T-cell (primary cell): ENCODE data around the gene KDM5C. TPM values are rescaled to one million over a fixed set of nuclear protein-coding genes. Genes with fewer than 3 reads are reported as not detected.

ENCODE experiments used
- ATAC-seq, 4 experiments: fragments of 200-7000 bp in 3 of 4; fragments of 150-1000 bp in 1 of 4; cut with Tn5 transposase; replicated peaks in 1 of 4; 1 replicate in 3 of 4; 2 replicates in 1 of 4; pipeline ENCODE4 v1.10.0; 2021; ENCODE audit warnings: moderate library complexity in 3 of 4, mild to moderate bottlenecking in 2 of 4, moderate number of reproducible peaks in 1 of 4
- CTCF ChIA-PET, 2 donors: fragments of 300-600 bp; sonication (Branson Sonifier 250); formaldehyde crosslinking; loops; one replicate each; lab custom pipeline; 2022; ENCODE audit warnings: antibody characterized with exemption in 2 of 2; lab: Charles Lee
- POLR2A ChIA-PET, 2 donors: fragments of 300-600 bp; sonication (Branson Sonifier 250); formaldehyde crosslinking; loops; one replicate each; lab custom pipeline; 2022; ENCODE audit warnings: antibody characterized with exemption in 2 of 2; lab: Charles Lee
- DNase-seq, 35 experiments: peaks; one replicate each; pipeline versions ENCODE4 v3.0.0 to v3.0.0-alpha.2; 2013 to 2023
- H3K27ac ChIP-seq: one replicate; pipeline ENCODE4 v1.5.1; 2013; ENCODE audit warnings: low read length
- H3K27me3 ChIP-seq, 2 experiments: replicated peaks in 1 of 2; 1 replicate in 1 of 2; 2 replicates in 1 of 2; pipeline versions ENCODE4 v1.6.1 to v1.7.0; 2013; ENCODE audit warnings: low read length in 1 of 2, mixed read lengths in 1 of 2; ENCODE audit not compliant: control insufficient read depth in 2 of 2, insufficient read depth in 2 of 2; ENCODE audit errors: extremely low read depth in 1 of 2
- H3K36me3 ChIP-seq, 2 donors: 1 replicate in 1 of 2; 2 replicates in 1 of 2; pipeline versions ENCODE4 v1.6.1 to v1.7.0; 2013; ENCODE audit warnings: low read length in 1 of 2; ENCODE audit not compliant: control insufficient read depth in 2 of 2, insufficient read depth in 1 of 2; ENCODE audit errors: extremely low read depth in 1 of 2
- H3K4me1 ChIP-seq, 2 experiments: 1 replicate in 1 of 2; 2 replicates in 1 of 2; pipeline versions ENCODE4 v1.6.1 to v1.7.0; 2013; ENCODE audit warnings: low read length in 2 of 2, mixed read lengths in 1 of 2; ENCODE audit not compliant: insufficient read depth in 2 of 2, control insufficient read depth in 1 of 2; ENCODE audit errors: extremely low read depth in 1 of 2
- H3K4me3 ChIP-seq, 2 donors: 1 replicate in 1 of 2; 2 replicates in 1 of 2; pipeline versions ENCODE4 v1.5.1 to v1.7.0; 2013; ENCODE audit warnings: mild to moderate bottlenecking in 2 of 2, low read length in 1 of 2, moderate library complexity in 1 of 2; ENCODE audit not compliant: control insufficient read depth in 1 of 2; ENCODE audit errors: extremely low read depth in 1 of 2
- H3K9me3 ChIP-seq: 2 replicates; pipeline ENCODE4 v1.7.0; 2013
- H3K27ac Mint-ChIP-seq, 2 donors: one replicate each; pipeline ENCODE4 v1.8.0; 2020 to 2021; ENCODE audit warnings: mild to moderate bottlenecking in 2 of 2, mixed read lengths in 2 of 2
- H3K27me3 Mint-ChIP-seq, 2 donors: one replicate each; pipeline ENCODE4 v1.8.0; 2021 to 2022; ENCODE audit warnings: mixed read lengths in 2 of 2
- H3K36me3 Mint-ChIP-seq: one replicate; pipeline ENCODE4 v1.8.0; 2021; ENCODE audit warnings: mixed read lengths
- H3K4me1 Mint-ChIP-seq, 3 donors: one replicate each; pipeline ENCODE4 v1.8.0; 2020 to 2022; ENCODE audit warnings: mixed read lengths in 3 of 3, mild to moderate bottlenecking in 1 of 3
- H3K4me3 Mint-ChIP-seq, 3 donors: one replicate each; pipeline ENCODE4 v1.8.0; 2020 to 2022; ENCODE audit warnings: mild to moderate bottlenecking in 3 of 3, mixed read lengths in 3 of 3, moderate library complexity in 3 of 3
- H3K9me3 Mint-ChIP-seq, 3 donors: one replicate each; pipeline ENCODE4 v1.8.0; 2020 to 2022; ENCODE audit warnings: mixed read lengths in 3 of 3
- whole genome bisulfite sequencing: methylation state at CpG from one replicate; pipeline ENCODE4 v1.1.5; 2013; ENCODE audit warnings: missing lambda C conversion rate; ENCODE audit not compliant: insufficient coverage; 5-methylcytosine and 5-hydroxymethylcytosine counted together
- total RNA-seq, 35 experiments: library from RNA in 6 of 35; stranded (reverse) in 6 of 35; fragments of 120-200 nt in 1 of 35; gene quantifications; one replicate each; pipeline versions ENCODE4 v1.2.1 to v1.2.4 and lab custom pipeline; 2013 to 2026

Gene KDM5C
- total RNA-seq (100 to 1,000 TPM; 130 to 329 (median 197) TPM), total RNA-seq (lab: John Stamatoyannopoulos, UW) (211 to 407 (median 296) reads per million in 29 experiments)
- 69.1 TPM for total RNA-seq (2013)

DNA sequence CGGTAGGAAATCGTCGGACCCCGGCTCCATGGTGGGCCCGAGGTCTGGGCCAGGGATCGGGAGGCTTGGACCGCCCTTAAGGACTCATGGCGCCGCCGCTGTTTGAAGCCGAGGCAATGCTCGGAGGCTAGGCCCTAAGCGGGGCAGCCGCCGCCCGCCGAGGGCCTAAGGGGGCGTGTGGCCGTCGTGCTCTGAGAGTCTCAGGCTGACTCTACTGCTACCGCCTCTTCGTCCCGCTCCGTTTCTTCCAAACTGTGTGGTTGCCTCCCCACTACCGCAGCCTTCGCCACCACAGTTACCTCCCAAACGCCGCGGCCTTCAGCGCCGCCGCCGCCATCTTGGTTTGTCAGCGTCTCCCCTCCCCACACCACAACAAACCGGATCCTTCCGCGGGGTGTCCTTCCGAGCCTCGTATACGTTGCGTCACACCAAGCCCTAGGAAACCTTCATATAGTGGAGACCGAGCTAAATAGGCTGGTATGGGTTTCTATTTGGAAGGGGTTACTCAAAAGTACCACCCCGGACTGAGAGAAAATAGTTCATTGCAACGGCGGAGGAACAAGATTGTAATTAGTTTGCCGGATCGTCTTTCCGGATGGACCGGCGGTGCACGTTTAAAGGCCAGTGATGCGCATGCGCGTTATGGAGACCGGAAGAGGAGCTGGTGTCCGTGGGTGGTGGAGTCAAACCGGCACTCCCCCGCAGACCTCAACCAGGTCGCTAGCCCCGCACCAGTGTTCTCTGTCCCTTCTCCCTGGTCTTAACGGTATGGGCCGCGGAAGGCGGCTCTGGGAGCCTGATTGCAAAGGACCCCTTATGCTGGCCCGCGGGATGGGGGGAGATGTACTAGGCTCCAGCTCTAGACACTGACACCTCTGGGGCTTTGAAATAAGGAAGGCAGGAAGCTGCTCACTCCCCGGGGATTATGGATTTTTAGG, at the start of gene KDM5C:
Gene KDM5C, minus strand, starts transcription at position 348 of the 938 bp plus-strand sequence. Its CDS starts 318 bp downstream, at position 30.
- no peaks in the 10 kb centered on the region for H3K27me3 Mint-ChIP-seq
- peaks cover 43 to 62% (median 47%) of the 10 kb centered on the region in 3 donors for H3K4me1 Mint-ChIP-seq
- peak within 1 kb of the TSS; percentile 95 to 99 (median 97) for H3K4me3 Mint-ChIP-seq
- Histone ChIP-seq H3K27me3 (no peaks in the 10 kb centered on the region), H3K9me3 (no peaks in the 10 kb centered on the region), H3K4me3 (peak within 1 kb of the TSS; percentile 76 to 78), H3K27ac (peak within 1 kb of the TSS; percentile 88), H3K36me3 (peaks cover 0 to 7% of the 10 kb centered on the region in 2 donors), H3K4me1 (peaks cover 22 to 30% of the 10 kb centered on the region in 2 experiments)
- peak within 1 kb of the TSS; percentile 96 to 100 for H3K27ac Mint-ChIP-seq
- ChIA-PET CTCF (interaction anchor here in 1 of 2 donors (0.7 kb wide), 1 partner anchor 221 kb away, joined by 4 read pairs; no protein-coding TSS in a partner anchor), POLR2A (interaction anchor here (0.5 to 1.0 kb wide), 6 partner anchors 15 to 1581 kb away, joined by 3 to 11 read pairs (median 3); partner anchors contain the start of genes RIBC1 (in 1 of the 2), SMC1A (in 1 of the 2) and TSPYL2 (in 1 of the 2))
- DNase-seq (peak; percentile 75 to 96 (median 84)), ATAC-seq (peak; percentile 81 to 88 (median 86))
- no peaks in the 10 kb centered on the region for H3K9me3 Mint-ChIP-seq
- H3K36me3 Mint-ChIP-seq, result peaks cover 3% of the 10 kb centered on the region
- 3% methylated on average over 16 of the region's 67 CpGs for WGBS

DNA sequence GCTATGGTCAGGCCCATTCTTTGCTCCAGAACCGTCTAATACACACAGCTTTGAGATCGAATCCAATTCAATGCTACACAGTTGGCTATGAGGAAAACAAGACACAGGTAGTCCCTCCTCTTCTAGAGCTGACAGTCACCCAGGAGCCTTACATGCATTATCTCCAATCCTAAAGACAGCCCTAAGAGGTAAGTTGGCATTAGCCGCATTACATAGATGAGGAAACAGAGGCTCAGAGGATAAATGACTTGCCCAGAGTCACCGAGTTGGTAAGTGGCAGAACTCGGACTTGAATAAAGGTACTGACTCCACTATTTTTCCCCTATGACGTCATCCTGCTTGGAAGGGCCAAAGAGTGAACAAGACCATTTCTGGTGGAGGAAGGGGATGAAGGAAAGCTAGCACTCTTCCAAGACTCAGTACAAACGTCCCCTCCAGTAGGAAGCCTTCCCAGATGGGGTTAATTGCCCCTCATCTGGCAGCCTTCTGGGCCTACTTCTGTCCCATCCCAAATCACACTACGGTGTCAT, 47.9 kb upstream of the KDM5C start:
- WGBS, result 100% methylated on average over 1 of the region's 8 CpGs
- Mint-ChIP-seq H3K36me3 (no peaks in the 10 kb centered on the region), H3K27ac (no peak overlapping the region), H3K4me3 (no peak overlapping the region), H3K27me3 (no peaks in the 10 kb centered on the region), H3K4me1 (no peaks in the 10 kb centered on the region), H3K9me3 (no peaks in the 10 kb centered on the region)
- no peak for ATAC-seq
- H3K27ac ChIP-seq, result no peak overlapping the region
- no peaks in the 10 kb centered on the region for H3K9me3 ChIP-seq
- no peaks in the 10 kb centered on the region for H3K36me3 ChIP-seq
- POLR2A ChIA-PET, result no interaction called here
- no peaks in the 10 kb centered on the region for H3K27me3 ChIP-seq
- CTCF ChIA-PET, result no interaction called here
- no peak for DNase-seq
- H3K4me1 ChIP-seq, result no peaks in the 10 kb centered on the region
- no peak overlapping the region for H3K4me3 ChIP-seq

GRCh38 chrX:53269536-53270107, 44.6 kb upstream of the KDM5C start:
- no peak overlapping the region for H3K27ac ChIP-seq
- H3K27ac Mint-ChIP-seq, result no peak overlapping the region
- no peak overlapping the region for H3K4me3 Mint-ChIP-seq
- no peak overlapping the region for H3K4me3 ChIP-seq
- H3K27me3 ChIP-seq, result no peaks in the 10 kb centered on the region
- H3K36me3 Mint-ChIP-seq, result no peaks in the 10 kb centered on the region
- H3K4me1 ChIP-seq, result no peaks in the 10 kb centered on the region
- H3K9me3 Mint-ChIP-seq, result no peaks in the 10 kb centered on the region
- ATAC-seq (no peak), DNase-seq (no peak)
- POLR2A ChIA-PET, result no interaction called here
- no peaks in the 10 kb centered on the region for H3K36me3 ChIP-seq
- H3K9me3 ChIP-seq, result no peaks in the 10 kb centered on the region
- H3K27me3 Mint-ChIP-seq, result peaks cover 0 to 11% of the 10 kb centered on the region in 2 donors
- WGBS, result 84% methylated on average over 7 of the region's 14 CpGs
- peaks cover 0 to under 1% (median 0%) of the 10 kb centered on the region in 3 donors for H3K4me1 Mint-ChIP-seq
- CTCF ChIA-PET, result no interaction called here

- no peak overlapping the region for H3K27ac Mint-ChIP-seq
- CTCF ChIA-PET, result no interaction called here
- no peaks in the 10 kb centered on the region for H3K36me3 ChIP-seq
These were observed 43.2 kb upstream of the KDM5C start for GRCh38 chrX:53268173-53268572.

GRCh38 chrX:53266914-53267313, 41.9 kb upstream of the KDM5C start:
- DNase-seq (no peak), ATAC-seq (no peak)
- no peaks in the 10 kb centered on the region for H3K9me3 Mint-ChIP-seq
- Histone ChIP-seq H3K9me3 (no peaks in the 10 kb centered on the region), H3K27ac (no peak overlapping the region), H3K4me1 (peaks cover 0 to 18% of the 10 kb centered on the region in 2 experiments), H3K27me3 (no peaks in the 10 kb centered on the region), H3K36me3 (no peaks in the 10 kb centered on the region), H3K4me3 (no peak overlapping the region)
- H3K4me3 Mint-ChIP-seq, result no peak overlapping the region
- no peak overlapping the region for H3K27ac Mint-ChIP-seq
- no CpG with 5 or more reads among the region's 11 CpGs for WGBS
- ChIA-PET POLR2A (no interaction called here), CTCF (no interaction called here)
- H3K36me3 Mint-ChIP-seq, result no peaks in the 10 kb centered on the region
- peaks cover 0 to 16% of the 10 kb centered on the region in 2 donors for H3K27me3 Mint-ChIP-seq
- H3K4me1 Mint-ChIP-seq, result peaks cover 17 to 25% (median 19%) of the 10 kb centered on the region in 3 donors

More at GRCh38 chrX:53268173-53268572, 43.2 kb upstream of the KDM5C start:
- POLR2A ChIA-PET, result no interaction called here
- DNase-seq (no peak), ATAC-seq (no peak)
- Histone ChIP-seq H3K27ac (no peak overlapping the region), H3K27me3 (no peaks in the 10 kb centered on the region), H3K4me3 (no peak overlapping the region), H3K9me3 (no peaks in the 10 kb centered on the region), H3K4me1 (peaks cover 0 to 6% of the 10 kb centered on the region in 2 experiments)
- Mint-ChIP-seq H3K4me1 (peaks cover 7 to 12% (median 8%) of the 10 kb centered on the region in 3 donors), H3K9me3 (no peaks in the 10 kb centered on the region), H3K36me3 (no peaks in the 10 kb centered on the region), H3K4me3 (no peak overlapping the region), H3K27me3 (peaks cover 0 to 16% of the 10 kb centered on the region in 2 donors)
- WGBS, result 96% methylated on average over 3 of the region's 7 CpGs
